A549 treated with GW870086 at 1 μM for 4 hours (cell line): Measurements from ENCODE around the gene POMT2. TPM values are rescaled to one million over a fixed set of nuclear protein-coding genes. Genes with fewer than 3 reads are reported as not detected.

Experiments used
- total RNA-seq: library from RNA; stranded (reverse); fragments of 200-300 nt; extraction: Qiagen RNA extraction; gene quantifications from 5 replicates; pipeline ENCODE4 v1.2.3, GENCODE V29; 2022; ENCODE audit warnings: low read depth

Gene POMT2, protein sequence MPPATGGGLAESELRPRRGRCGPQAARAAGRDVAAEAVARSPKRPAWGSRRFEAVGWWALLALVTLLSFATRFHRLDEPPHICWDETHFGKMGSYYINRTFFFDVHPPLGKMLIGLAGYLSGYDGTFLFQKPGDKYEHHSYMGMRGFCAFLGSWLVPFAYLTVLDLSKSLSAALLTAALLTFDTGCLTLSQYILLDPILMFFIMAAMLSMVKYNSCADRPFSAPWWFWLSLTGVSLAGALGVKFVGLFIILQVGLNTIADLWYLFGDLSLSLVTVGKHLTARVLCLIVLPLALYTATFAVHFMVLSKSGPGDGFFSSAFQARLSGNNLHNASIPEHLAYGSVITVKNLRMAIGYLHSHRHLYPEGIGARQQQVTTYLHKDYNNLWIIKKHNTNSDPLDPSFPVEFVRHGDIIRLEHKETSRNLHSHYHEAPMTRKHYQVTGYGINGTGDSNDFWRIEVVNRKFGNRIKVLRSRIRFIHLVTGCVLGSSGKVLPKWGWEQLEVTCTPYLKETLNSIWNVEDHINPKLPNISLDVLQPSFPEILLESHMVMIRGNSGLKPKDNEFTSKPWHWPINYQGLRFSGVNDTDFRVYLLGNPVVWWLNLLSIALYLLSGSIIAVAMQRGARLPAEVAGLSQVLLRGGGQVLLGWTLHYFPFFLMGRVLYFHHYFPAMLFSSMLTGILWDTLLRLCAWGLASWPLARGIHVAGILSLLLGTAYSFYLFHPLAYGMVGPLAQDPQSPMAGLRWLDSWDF
- 25.4 to 33.3 TPM (median 29.7 TPM) in 5 replicates for total RNA-seq

DNA sequence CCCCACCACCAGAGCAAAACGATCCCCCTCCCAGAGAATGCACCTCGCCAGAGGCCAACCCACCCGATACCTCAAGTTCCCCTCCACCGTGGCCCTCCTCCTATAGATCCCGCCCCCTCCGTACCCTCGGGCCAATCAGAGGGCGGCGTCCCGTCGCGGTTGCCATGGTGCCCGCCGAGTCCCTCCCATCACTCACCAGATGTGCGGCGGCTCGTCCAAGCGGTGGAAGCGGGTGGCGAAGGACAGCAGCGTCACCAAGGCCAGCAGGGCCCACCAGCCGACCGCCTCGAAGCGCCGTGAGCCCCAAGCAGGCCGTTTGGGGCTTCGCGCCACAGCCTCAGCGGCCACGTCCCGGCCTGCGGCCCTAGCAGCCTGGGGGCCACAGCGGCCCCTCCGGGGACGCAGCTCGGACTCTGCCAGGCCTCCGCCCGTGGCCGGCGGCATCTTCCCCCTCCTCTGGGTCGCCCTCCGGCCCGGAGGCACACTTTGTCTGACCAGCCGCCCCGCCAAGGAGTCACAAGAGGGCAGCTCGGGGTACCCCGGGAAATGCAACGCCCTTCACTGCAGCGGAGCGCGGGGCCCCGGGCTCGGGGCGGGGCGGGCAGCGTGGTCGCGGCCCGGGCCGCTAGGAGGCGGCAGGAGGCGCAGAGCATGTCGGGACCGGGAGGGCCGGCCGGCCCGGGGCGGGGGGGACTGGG lies at the start of gene POMT2:
POMT2 (minus strand) TSS at position 646 of the 698 bp plus-strand sequence; CDS start at position 444, 202 bp downstream.

DNA sequence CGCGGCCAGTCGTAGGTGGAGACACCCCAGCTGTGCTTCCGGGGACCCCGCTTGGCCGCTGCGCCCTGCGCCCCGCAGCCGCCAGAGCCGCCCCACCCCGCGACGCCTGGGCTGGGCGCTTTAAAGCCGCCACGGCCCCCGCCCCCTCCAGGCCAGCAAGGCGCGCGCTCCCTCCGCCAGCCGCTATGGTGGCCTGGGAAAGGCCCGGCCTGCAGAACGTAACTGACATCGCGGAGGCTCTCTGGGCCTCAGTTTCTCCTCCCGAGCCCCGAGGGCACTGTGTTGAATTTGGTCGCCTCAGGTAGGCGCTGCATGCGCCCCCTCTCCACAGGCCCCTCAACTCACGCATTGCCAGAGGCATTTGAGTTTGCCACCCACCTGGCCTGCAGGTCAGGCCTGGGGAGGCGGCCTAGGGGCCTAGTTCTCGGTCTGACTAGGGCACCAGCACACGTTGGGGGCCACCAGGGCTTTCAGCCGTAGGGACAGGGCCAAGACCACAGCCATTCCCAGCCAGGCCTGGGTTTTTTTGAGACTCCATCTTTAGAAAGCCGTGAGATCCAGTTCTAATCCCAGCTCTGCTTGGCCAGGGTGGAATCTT lies 49.5 kb downstream of the POMT2 start, which contains the start of gene NGB:
NGB (minus strand) TSS at position 94 of the 598 bp plus-strand sequence. CDS start 269 bp downstream, outside the sequence.

Other genes with a start within 250 kb of the POMT2 start
- 5.5 to 8.6 TPM (median 7.6 TPM) in 5 replicates for gene CIPC, start 222.6 kb downstream of the POMT2 start, total RNA-seq
- 0.18 to 0.35 TPM (median 0.23 TPM) in 5 replicates for gene ZDHHC22, start 179.1 kb downstream of the POMT2 start, total RNA-seq
- 1.2 to 1.9 TPM (median 1.8 TPM) in 5 replicates for gene TMEM63C, start 139.1 kb downstream of the POMT2 start, total RNA-seq
- not detected in 5 replicates for gene NGB, start 49.7 kb downstream of the POMT2 start, total RNA-seq
- gene GSTZ1, start 153 bp upstream of the POMT2 start, total RNA-seq, result 29.7 to 35.8 TPM (median 33.5 TPM) in 5 replicates
- 4.1 to 8.2 TPM (median 6.9 TPM) in 5 replicates for gene TMED8, start 56.2 kb upstream of the POMT2 start, total RNA-seq
- gene SAMD15, start 56.5 kb upstream of the POMT2 start, total RNA-seq, result 1.5 to 2.0 TPM (median 1.7 TPM) in 5 replicates
- 0.10 TPM in 1 of 5 replicates, not detected in the others for gene NOXRED1, start 102.6 kb upstream of the POMT2 start, total RNA-seq
- gene VIPAS39, start 136.7 kb upstream of the POMT2 start, total RNA-seq, result 10.4 to 15.0 TPM (median 13.1 TPM) in 5 replicates
- 213 to 280 TPM (median 245 TPM) in 5 replicates for gene AHSA1, start 137.2 kb upstream of the POMT2 start, total RNA-seq
- 0.21 to 0.39 TPM (median 0.32 TPM) in 5 replicates for gene ISM2, start 177.9 kb upstream of the POMT2 start, total RNA-seq